Mucosa of descending colon (tissue), 3 donors: ENCODE data around the gene MAP6. TPM values are rescaled to one million over a fixed set of nuclear protein-coding genes. Genes with fewer than 3 reads are reported as not detected.

ENCODE experiments used
- ATAC-seq: fragments of 200-7000 bp; cut with Tn5 transposase; one replicate; pipeline ENCODE4 v1.9.1; 2020; ENCODE audit warnings: mild to moderate bottlenecking, moderate library complexity
- DNase-seq, 3 donors: peaks; one replicate each; pipeline ENCODE4 v3.0.0-alpha.2; 2020
- H3K36me3 ChIP-seq: fragments of 200-600 bp; one replicate; pipeline ENCODE4 v1.8.0; 2021; ENCODE audit warnings: low read depth, mild to moderate bottlenecking
- H3K4me1 ChIP-seq: fragments of 200-600 bp; one replicate; pipeline ENCODE4 v1.8.0; 2021; ENCODE audit warnings: low read depth, mild to moderate bottlenecking
- H3K4me3 ChIP-seq: fragments of 200-600 bp; one replicate; pipeline ENCODE4 v1.8.0; 2021; ENCODE audit warnings: mild to moderate bottlenecking
- H3K9me3 ChIP-seq: fragments of 200-600 bp; one replicate; pipeline ENCODE4 v1.8.0; 2021; ENCODE audit warnings: mild to moderate bottlenecking
- intact Hi-C, 2 donors: fragments of 100-400 bp; cut with DNase I in 1 of 2; cut with micrococcal nuclease in 1 of 2; formaldehyde crosslinking; loops; one replicate each; pipeline versions ENCODE4 v1.11.0 to v1.11.1; 2022; cut with DNase I, micrococcal nuclease
- total RNA-seq, 3 donors: library from RNA; stranded (reverse); fragmentation: NEBNext Ultra II Directional in 2 of 3; extraction: Animal tissue kit (Norgen Biotek cat#: 25700) in 2 of 3; gene quantifications; one replicate each; pipeline versions ENCODE4 v1.2.1 to v1.2.4, GENCODE V29; 2021 to 2023
- TF ChIP-seq, protein P1 (sequence below): fragments of 200-600 bp; IDR thresholded peaks from one replicate; pipeline ENCODE4 v1.8.0; 2022; ENCODE audit warnings: antibody characterized with exemption, mild to moderate bottlenecking
- donor health status: DM: no; HTN: no; CAD: no; lungs with moderate emphysema.
- donor health status: DM: no; HTN: no; CAD: no.
- donor health status: DM: no; HTN: yes; CAD: no.

MAP6 gene
- total RNA-seq, 3 donors from 2014 or later: 0.84 to 17.7 (median 1.9) TPM

DNA sequence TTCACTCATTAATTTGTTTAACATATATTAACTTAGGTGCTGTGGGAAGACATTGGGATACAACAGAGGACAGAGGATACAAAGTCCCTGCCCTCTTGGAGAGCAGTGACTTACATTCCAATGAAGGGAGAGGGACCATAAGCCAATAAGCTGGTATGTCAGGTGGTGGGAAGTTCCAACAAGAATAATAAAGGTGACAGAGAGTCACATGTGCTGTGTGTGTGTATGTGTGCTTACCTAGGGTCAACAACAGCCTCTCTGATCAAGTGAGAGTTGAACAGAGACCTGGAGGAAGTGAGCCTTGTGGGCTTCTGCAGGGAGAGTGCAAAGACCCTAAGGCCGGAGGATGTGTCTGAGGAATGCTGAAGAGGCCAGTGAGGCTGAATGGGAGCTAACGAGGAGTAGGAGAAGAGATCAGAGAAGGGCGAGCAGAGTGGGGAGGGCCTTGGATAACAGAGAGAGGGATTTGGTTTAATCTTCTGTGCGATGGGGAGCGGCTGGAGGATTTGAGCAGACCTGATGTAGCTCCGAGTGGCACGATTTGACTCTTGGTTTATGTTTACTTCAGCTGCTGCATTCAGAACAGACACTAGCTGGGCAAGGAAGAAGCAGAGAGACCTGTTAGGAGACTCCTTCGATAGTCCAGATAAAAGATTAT, 35.3 kb downstream of the MAP6 start:
- H3K9me3 ChIP-seq: no peaks in the 10 kb centered on the region
- ATAC-seq: peak; percentile 75
- no peak for DNase-seq
- intact Hi-C loops: no loop called here
- H3K4me3 ChIP-seq: no peak overlapping the region
- TF ChIP-seq, protein P1, sequence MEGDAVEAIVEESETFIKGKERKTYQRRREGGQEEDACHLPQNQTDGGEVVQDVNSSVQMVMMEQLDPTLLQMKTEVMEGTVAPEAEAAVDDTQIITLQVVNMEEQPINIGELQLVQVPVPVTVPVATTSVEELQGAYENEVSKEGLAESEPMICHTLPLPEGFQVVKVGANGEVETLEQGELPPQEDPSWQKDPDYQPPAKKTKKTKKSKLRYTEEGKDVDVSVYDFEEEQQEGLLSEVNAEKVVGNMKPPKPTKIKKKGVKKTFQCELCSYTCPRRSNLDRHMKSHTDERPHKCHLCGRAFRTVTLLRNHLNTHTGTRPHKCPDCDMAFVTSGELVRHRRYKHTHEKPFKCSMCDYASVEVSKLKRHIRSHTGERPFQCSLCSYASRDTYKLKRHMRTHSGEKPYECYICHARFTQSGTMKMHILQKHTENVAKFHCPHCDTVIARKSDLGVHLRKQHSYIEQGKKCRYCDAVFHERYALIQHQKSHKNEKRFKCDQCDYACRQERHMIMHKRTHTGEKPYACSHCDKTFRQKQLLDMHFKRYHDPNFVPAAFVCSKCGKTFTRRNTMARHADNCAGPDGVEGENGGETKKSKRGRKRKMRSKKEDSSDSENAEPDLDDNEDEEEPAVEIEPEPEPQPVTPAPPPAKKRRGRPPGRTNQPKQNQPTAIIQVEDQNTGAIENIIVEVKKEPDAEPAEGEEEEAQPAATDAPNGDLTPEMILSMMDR: no peak
- H3K36me3 ChIP-seq: no peaks in the 10 kb centered on the region
- no peaks in the 10 kb centered on the region for H3K4me1 ChIP-seq

DNA sequence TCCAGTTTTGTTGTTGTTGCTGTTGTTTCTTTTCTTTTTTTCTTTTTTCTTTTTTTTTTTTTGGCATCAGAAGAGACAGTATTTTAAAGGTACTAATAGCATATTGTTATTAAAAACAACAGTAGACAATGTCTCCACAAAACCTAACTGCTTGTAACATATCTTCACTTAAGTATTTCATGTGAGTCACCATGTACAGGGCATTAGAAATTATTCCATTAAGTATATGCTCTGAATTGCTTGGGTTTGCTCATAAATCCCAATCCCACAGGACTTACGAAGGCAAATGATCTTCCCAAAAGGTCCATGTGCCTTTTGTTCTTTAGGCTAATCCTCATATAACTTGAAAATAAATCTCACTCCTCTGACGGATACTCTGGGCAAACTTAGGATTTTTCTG, 35.9 kb downstream of the MAP6 start:
- H3K36me3 ChIP-seq: no peaks in the 10 kb centered on the region
- intact Hi-C loops: no loop called here
- H3K4me3 ChIP-seq: no peak overlapping the region
- H3K4me1 ChIP-seq: no peaks in the 10 kb centered on the region
- TF ChIP-seq, protein P1: no peak
- ATAC-seq: no peak
- no peaks in the 10 kb centered on the region for H3K9me3 ChIP-seq
- DNase-seq: no peak

DNA sequence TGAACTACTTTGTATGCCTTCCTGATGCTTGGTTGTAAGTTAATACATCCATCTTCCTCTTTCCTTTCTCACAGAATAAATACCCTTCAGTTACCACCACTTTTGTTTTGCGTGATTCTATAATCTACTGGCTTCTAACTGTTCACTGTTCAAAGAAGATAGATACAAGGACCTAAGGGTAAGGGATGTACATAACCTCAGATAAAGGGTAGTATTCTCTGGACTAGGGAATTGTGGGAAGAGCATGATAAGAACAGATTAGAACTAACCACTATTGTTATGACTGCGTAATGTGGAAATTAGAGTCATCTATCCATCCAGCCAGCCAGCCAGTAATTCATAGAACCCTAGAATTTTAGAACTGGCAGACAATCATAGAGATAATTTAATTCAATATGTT, 36.4 kb downstream of the MAP6 start:
- H3K4me3 ChIP-seq: no peak overlapping the region
- H3K9me3 ChIP-seq: no peaks in the 10 kb centered on the region
- H3K4me1 ChIP-seq: no peaks in the 10 kb centered on the region
- intact Hi-C loops: no loop called here
- DNase-seq (no peak), ATAC-seq (no peak)
- TF ChIP-seq, protein P1: no peak
- no peaks in the 10 kb centered on the region for H3K36me3 ChIP-seq

DNA sequence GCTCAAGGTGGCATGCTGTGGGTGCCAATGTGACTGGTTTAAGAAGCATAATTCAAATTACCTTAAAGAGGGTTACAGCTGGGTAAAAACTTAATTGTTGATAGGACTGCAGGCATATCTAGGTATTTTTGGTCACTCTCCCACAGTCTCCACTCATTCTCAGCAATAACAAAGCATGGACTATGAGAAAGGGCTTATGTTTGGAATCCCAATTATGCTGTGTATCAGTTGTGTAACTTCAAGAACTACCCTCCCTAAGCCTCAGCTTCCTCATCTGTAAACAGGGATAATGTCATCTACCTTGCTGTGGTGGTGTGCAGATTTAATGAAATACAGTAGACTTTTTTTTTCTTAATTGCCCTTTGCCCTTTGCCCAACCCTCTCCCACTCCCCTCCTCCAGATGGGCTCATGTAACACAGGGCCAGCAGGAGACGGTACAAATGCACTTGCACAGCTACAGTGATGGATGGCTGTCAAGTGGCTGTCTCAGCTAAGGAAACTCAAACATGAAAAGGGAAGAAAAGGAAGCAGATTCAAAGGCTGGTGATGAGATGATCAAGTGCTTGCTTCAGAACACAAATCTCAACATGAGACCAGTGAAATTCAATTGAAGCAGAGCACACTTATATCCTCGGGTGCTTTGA, 37.6 kb downstream of the MAP6 start:
- intact Hi-C loops: no loop called here

DNA sequence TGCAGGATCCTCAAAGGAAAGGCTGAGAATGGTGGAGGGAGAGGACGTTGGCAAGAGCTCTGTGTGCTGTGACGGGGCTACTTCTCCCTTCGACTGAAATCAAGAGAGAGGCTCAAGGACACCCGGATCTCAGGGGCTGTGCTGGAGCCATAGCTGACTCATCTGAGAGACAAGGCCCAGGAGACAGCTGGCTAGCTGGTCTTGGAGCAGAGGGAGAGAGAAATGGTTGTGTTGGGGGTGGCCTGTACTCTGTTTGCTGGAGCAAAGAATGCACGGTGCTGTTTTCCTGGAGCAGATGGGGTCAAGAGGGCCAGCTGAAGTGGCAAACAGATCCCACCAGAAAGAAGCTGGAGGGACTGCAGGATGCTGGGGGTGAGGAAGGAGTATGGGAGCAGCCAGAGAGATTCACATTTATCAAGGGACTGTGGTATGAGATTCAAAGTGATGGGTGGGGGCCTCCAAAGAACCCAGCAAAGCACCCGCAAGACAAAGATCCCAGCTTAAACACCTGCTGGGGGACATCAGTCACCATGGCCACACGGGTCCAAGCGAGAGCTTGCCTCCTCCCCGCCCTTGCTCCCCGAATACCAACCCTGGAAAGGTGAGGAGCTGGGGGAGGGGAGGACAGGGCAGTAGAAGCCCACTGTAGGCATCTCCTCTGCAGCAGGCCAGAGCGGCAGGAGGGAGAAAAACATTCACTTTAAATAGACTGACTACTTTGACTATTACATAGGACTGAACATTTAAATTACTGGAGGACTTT, 40.8 kb downstream of the MAP6 start:
- Histone ChIP-seq H3K36me3 (no peaks in the 10 kb centered on the region), H3K4me1 (no peaks in the 10 kb centered on the region), H3K4me3 (no peak overlapping the region), H3K9me3 (no peaks in the 10 kb centered on the region)
- ATAC-seq (no peak), DNase-seq (no peak)
- intact Hi-C loops: no loop called here
- TF ChIP-seq, protein P1: no peak

More for the DNA sequence above, 37.6 kb downstream of the MAP6 start:
- Histone ChIP-seq H3K9me3 (no peaks in the 10 kb centered on the region), H3K4me1 (no peaks in the 10 kb centered on the region), H3K36me3 (no peaks in the 10 kb centered on the region), H3K4me3 (no peak overlapping the region)
- no peak for DNase-seq
- no peak for ATAC-seq
- TF ChIP-seq, protein P1: no peak
